Measurements from ENCODE around the gene CXCL16.

The CXCL16 gene

DNA sequence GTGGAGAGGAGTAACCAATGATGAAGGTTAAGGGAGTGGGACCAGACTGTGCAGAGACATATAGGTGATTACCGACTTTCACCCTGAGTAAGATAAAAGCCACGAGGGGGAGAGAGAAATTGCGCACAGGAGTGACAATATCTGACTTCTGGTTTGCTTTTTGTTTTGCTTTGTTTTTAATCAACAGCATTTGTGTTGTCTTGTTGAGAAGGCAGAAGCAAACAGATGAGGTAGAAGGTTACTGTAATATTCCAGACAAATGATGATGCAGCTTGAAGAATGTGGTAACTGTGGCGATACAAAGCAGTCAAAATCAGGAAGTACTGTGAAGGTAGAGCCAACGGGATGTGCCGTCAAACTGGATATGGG is 43.3 kb downstream of the CXCL16 start:
- H3K27ac ChIP-seq (ENCODE audit: low read depth, low read length, poor library complexity, severe bottlenecking): peak overlapping the region; percentile 41
- H3K9me3 ChIP-seq (ENCODE audit: low read length): no peaks in the 10 kb centered on the region
- H3K27me3 ChIP-seq (ENCODE audit: insufficient read depth, low read length): no peaks in the 10 kb centered on the region
- no peak overlapping the region; the same call in 1 of the 2 replicates for H3K9ac ChIP-seq (ENCODE audit: low read length)
- H3K4me1 ChIP-seq (ENCODE audit: insufficient read depth, low read length, severe bottlenecking): peaks cover 22% of the 10 kb centered on the region
- H3K4me3 ChIP-seq (ENCODE audit: low read depth, low read length, poor library complexity, severe bottlenecking): peak overlapping the region; percentile 15
- H2AFZ ChIP-seq (ENCODE audit: low read length): no peak overlapping the region
- no peaks in the 10 kb centered on the region for H3F3A ChIP-seq (ENCODE audit: insufficient read depth, low read length)
- peak overlapping the region; percentile 47 for H3K4me2 ChIP-seq (ENCODE audit: low read length)
- H3K79me2 ChIP-seq (ENCODE audit: insufficient read depth, low read length): peaks cover 50% of the 10 kb centered on the region
- TF ChIP-seq, protein P1, sequence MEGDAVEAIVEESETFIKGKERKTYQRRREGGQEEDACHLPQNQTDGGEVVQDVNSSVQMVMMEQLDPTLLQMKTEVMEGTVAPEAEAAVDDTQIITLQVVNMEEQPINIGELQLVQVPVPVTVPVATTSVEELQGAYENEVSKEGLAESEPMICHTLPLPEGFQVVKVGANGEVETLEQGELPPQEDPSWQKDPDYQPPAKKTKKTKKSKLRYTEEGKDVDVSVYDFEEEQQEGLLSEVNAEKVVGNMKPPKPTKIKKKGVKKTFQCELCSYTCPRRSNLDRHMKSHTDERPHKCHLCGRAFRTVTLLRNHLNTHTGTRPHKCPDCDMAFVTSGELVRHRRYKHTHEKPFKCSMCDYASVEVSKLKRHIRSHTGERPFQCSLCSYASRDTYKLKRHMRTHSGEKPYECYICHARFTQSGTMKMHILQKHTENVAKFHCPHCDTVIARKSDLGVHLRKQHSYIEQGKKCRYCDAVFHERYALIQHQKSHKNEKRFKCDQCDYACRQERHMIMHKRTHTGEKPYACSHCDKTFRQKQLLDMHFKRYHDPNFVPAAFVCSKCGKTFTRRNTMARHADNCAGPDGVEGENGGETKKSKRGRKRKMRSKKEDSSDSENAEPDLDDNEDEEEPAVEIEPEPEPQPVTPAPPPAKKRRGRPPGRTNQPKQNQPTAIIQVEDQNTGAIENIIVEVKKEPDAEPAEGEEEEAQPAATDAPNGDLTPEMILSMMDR (IDR thresholded peaks at IDR 0.05; ENCODE audit: low read length): no peak
- no peak for TF ChIP-seq EZH2 (IDR thresholded peaks at IDR 0.05; ENCODE audit: borderline replicate concordance, low read length)
- H4K20me1 ChIP-seq (ENCODE audit: insufficient read depth, low read length): no peaks in the 10 kb centered on the region
- H3K9me2 ChIP-seq (ENCODE audit: low read depth, low read length): no peaks in the 10 kb centered on the region
- H3K36me3 ChIP-seq (ENCODE audit: insufficient read depth, low read length): peaks cover 32% of the 10 kb centered on the region

GRCh38 chr17:4693416-4693815 is 46.3 kb downstream of the CXCL16 start:
- Histone ChIP-seq H3K79me2 (ENCODE audit: insufficient read depth, low read length) (peaks cover 41% of the 10 kb centered on the region), H3K4me1 (ENCODE audit: insufficient read depth, low read length, severe bottlenecking) (peaks cover 18% of the 10 kb centered on the region), H3K4me3 (ENCODE audit: low read depth, low read length, poor library complexity, severe bottlenecking) (no peak overlapping the region), H4K20me1 (ENCODE audit: insufficient read depth, low read length) (no peaks in the 10 kb centered on the region), H3K9ac (ENCODE audit: low read length) (no peak overlapping the region), H3K27ac (ENCODE audit: low read depth, low read length, poor library complexity, severe bottlenecking) (no peak overlapping the region), H3K4me2 (ENCODE audit: low read length) (no peak overlapping the region), H3K36me3 (ENCODE audit: insufficient read depth, low read length) (peaks cover 56% of the 10 kb centered on the region), H2AFZ (ENCODE audit: low read length) (no peak overlapping the region), H3K9me2 (ENCODE audit: low read depth, low read length) (no peaks in the 10 kb centered on the region), H3K9me3 (ENCODE audit: low read length) (no peaks in the 10 kb centered on the region), H3K27me3 (ENCODE audit: insufficient read depth, low read length) (no peaks in the 10 kb centered on the region), H3F3A (ENCODE audit: insufficient read depth, low read length) (no peaks in the 10 kb centered on the region)
- TF ChIP-seq, protein P1 (IDR thresholded peaks at IDR 0.05; ENCODE audit: low read length): no peak
- no peak for TF ChIP-seq EZH2 (IDR thresholded peaks at IDR 0.05; ENCODE audit: borderline replicate concordance, low read length)

- Histone ChIP-seq H4K20me1 (ENCODE audit: insufficient read depth, low read length) (no peaks in the 10 kb centered on the region), H3K27ac (ENCODE audit: low read depth, low read length, poor library complexity, severe bottlenecking) (no peak overlapping the region), H3K4me1 (ENCODE audit: insufficient read depth, low read length, severe bottlenecking) (peaks cover 8% of the 10 kb centered on the region), H3K9me2 (ENCODE audit: low read depth, low read length) (no peaks in the 10 kb centered on the region), H3K4me2 (ENCODE audit: low read length) (no peak overlapping the region), H3K79me2 (ENCODE audit: insufficient read depth, low read length) (peaks cover 48% of the 10 kb centered on the region), H3K9ac (ENCODE audit: low read length) (no peak overlapping the region), H3K9me3 (ENCODE audit: low read length) (no peaks in the 10 kb centered on the region), H2AFZ (ENCODE audit: low read length) (no peak overlapping the region), H3K27me3 (ENCODE audit: insufficient read depth, low read length) (no peaks in the 10 kb centered on the region), H3K36me3 (ENCODE audit: insufficient read depth, low read length) (peaks cover 62% of the 10 kb centered on the region), H3F3A (ENCODE audit: insufficient read depth, low read length) (no peaks in the 10 kb centered on the region), H3K4me3 (ENCODE audit: low read depth, low read length, poor library complexity, severe bottlenecking) (no peak overlapping the region)
- TF ChIP-seq, protein P1 (IDR thresholded peaks at IDR 0.05; ENCODE audit: low read length): no peak
- no peak for TF ChIP-seq EZH2 (IDR thresholded peaks at IDR 0.05; ENCODE audit: borderline replicate concordance, low read length)
Measured at GRCh38 chr17:4691686-4692085, 48.0 kb downstream of the CXCL16 start.

Measured in OCI-LY1 (cell line).